ENCODE results near the gene GLI2.

Gene GLI2

DNA sequence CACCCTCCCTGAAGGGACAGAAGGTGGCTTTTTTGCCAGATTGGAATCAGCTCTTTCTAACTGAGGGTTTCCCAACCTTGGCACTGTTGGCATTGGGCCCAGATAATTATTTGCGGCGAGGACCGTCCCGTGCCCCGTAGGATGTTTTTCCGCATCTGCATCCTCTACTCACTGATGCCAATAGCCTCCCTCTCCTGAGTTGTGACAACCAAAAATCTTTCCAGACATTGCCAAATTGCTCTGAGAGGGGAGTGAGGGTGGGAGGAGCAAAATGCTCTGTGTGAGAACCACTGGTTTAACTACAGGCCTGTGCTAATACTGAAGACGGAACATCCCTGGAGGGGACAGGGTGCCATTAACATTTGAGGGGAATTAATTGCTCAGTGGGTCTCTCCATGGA lies 33.6 kb upstream of the GLI2 start:
- no peak for TF ChIP-seq CTCF (IDR thresholded peaks at IDR 0.05; ENCODE audit: extremely low read depth, missing control alignments)
- DNase-seq (ENCODE audit: low spot score): no peak

DNA sequence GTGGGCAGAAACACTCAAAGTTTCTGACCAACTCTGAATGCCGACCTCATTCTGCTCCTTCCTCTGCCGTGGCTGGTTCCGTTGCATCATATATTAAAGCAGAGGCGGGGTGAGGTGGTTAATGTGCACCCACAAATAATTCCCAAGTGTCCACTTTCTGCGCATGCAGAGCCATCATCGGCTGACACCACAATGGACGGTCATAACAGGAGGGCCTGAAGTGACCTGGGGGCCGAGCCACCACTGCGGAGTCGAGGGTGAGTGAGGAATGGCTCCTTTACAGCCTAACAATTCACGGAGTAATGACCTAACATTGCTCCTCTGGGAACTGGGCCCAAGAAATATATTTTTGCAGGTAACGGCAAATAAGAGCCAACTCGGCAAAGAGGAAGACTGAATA lies 32.9 kb upstream of the GLI2 start:
- no peak for TF ChIP-seq CTCF (IDR thresholded peaks at IDR 0.05; ENCODE audit: extremely low read depth, missing control alignments)
- DNase-seq (ENCODE audit: low spot score): no peak

DNA sequence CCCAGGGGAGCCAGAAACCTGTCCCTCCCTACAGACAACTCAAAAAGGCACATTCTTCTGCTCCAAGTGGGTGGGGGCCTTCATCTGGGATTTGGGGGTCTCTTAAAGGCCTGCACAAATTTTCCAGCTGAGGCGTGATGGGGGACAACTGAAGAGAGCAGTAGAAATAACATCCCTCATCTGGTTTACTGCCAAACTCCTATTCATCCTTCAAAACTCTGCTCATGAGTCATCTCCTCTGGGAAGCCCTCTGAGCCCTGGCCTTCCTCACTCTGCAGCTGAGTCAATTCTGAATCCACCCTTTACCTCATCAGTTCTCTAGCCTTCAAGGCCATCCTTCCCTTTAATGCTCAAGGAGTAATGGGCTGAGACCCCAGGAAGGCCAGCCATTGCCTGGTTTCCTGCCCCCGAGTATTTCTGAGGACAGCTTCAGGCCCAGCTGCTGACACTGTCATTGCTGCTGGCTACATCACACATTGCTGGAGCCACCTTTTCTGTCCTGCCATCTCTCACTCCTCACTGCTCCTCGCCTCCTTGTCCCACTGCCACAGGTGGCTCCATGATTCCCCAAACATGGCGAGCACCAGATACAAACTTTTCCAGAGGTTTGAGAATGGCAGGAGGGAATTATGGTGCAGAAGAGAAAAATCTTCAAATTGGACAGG lies 32.2 kb upstream of the GLI2 start:
- no peak for TF ChIP-seq CTCF (IDR thresholded peaks at IDR 0.05; ENCODE audit: extremely low read depth, missing control alignments)
- no peak for DNase-seq (ENCODE audit: low spot score)

DNA sequence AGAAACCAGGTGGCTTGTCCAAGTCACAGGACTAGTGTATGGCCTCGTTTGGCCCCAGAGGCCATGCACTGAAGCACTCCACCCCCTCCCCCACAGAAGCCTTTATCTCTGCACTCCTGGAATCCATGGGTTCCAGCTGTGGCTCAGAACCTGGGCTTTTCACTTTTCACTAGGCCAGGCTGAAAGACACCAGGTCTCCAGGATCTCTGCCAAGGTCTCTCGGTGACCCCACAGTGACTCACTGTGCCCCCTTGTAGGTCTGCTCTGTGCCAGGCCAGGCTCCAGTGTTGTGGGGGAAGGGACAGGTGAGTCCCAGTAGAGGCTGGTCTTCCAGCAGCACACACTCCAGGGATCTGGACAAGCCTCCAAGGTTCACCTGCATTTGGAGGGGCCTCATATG lies 31.0 kb upstream of the GLI2 start:
- DNase-seq (ENCODE audit: low spot score): no peak
- no peak for TF ChIP-seq CTCF (IDR thresholded peaks at IDR 0.05; ENCODE audit: extremely low read depth, missing control alignments)

DNA sequence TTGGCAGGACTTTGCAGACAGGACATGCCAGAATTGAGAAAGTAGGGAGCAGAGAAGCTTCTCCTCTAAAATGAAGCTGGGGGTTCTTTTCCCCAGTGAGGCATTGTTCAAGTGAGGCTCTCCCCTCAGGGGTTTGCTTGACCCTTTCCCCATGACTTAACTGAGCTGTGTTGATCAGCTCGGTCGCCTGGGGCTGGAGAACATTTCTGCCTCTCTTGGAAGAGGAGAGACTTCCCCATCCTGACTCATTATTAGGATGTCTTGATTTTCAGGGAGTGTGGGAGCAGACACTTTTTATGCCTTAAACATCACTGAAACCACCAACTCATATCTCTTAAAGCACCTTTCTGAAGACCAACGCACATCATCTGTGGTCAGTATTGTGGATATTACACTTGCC lies 27.9 kb upstream of the GLI2 start:
- TF ChIP-seq CTCF (IDR thresholded peaks at IDR 0.05; ENCODE audit: extremely low read depth, missing control alignments): no peak
- DNase-seq (ENCODE audit: low spot score): no peak

- TF ChIP-seq CTCF (IDR thresholded peaks at IDR 0.05; ENCODE audit: extremely low read depth, missing control alignments): no peak
- DNase-seq (ENCODE audit: low spot score): no peak
Observed at GRCh38 chr2:120708944-120709607, 26.6 kb upstream of the GLI2 start.

DNA sequence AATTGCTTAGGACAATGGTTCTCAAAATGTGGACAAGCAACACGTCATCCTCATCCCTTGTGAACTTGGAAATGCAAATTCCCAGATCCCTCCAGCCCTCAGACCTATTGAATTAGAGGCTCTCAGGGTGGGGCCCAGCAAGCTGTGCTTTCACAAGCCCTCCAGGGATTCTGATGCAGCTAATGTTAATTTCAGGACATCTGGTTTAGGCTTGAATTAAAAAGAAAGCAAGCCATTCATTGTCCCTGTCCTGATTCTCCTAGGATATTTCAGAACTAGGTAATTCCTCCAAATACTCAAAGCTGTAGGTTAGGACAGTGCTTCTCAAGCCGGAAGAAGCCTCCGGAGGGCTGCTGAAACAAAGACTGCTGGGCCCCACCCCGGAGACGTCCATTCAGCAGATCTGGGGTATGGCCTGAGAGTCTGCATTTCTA lies 26.0 kb upstream of the GLI2 start:
- TF ChIP-seq CTCF (IDR thresholded peaks at IDR 0.05; ENCODE audit: extremely low read depth, missing control alignments): no peak
- DNase-seq (ENCODE audit: low spot score): no peak
